ENCODE data around the gene FARS2. TPM values are rescaled to one million over a fixed set of nuclear protein-coding genes. Genes with fewer than 3 reads are reported as not detected.

The FARS2 gene
- total RNA-seq, 1 experiment from 2014 or later, result 17.8 TPM

GRCh38 chr6:5809450-5809849 is 548.1 kb downstream of the FARS2 start:
- POLR2A ChIA-PET (ENCODE audit: low non-redundant PET), result no interaction called here
- no peaks in the 10 kb centered on the region for H3K4me1 ChIP-seq (ENCODE audit: insufficient read depth, low read length, poor library complexity, severe bottlenecking)
- H3K27me3 ChIP-seq (replicated peaks; ENCODE audit: insufficient read depth, low read depth, low read length, poor library complexity), result no peaks in the 10 kb centered on the region
- DNase-seq (ENCODE audit: low spot score), result no peak
- H3K9me3 ChIP-seq (ENCODE audit: low read depth, low read length, poor library complexity, severe bottlenecking), result peaks cover 5% of the 10 kb centered on the region
- intact Hi-C loops (cut with micrococcal nuclease; ENCODE audit: unreplicated experiment), result no loop called here
- TF ChIP-seq CTCF (conservative IDR thresholded peaks at IDR 0.05; ENCODE audit: low read depth, low read length) (no peak), EZH2 (IDR thresholded peaks at IDR 0.05; ENCODE audit: borderline replicate concordance, low read depth, low read length, poor library complexity, severe bottlenecking) (no peak)
- CTCF ChIA-PET, result no interaction called here
- H3K27ac ChIP-seq (ENCODE audit: low read depth, low read length, poor library complexity, severe bottlenecking), result no peak overlapping the region
- no TSS peak for BruUV-seq (replicated peaks)
- no peak overlapping the region for H3K4me3 ChIP-seq (ENCODE audit: low read depth, low read length, poor library complexity, severe bottlenecking)
- H3K36me3 ChIP-seq (ENCODE audit: insufficient read depth, low read length, poor library complexity, severe bottlenecking), result no peaks in the 10 kb centered on the region

- no peaks in the 10 kb centered on the region for H3K9me3 ChIP-seq (ENCODE audit: low read depth, low read length, poor library complexity, severe bottlenecking)
- no peaks in the 10 kb centered on the region for H3K4me1 ChIP-seq (ENCODE audit: insufficient read depth, low read length, poor library complexity, severe bottlenecking)
- H3K27me3 ChIP-seq (replicated peaks; ENCODE audit: insufficient read depth, low read depth, low read length, poor library complexity), result no peaks in the 10 kb centered on the region
- H3K4me3 ChIP-seq (ENCODE audit: low read depth, low read length, poor library complexity, severe bottlenecking), result no peak overlapping the region
- no TSS peak for BruUV-seq (replicated peaks)
- intact Hi-C loops (cut with micrococcal nuclease; ENCODE audit: unreplicated experiment), result no loop called here
- no peak for TF ChIP-seq CTCF (conservative IDR thresholded peaks at IDR 0.05; ENCODE audit: low read depth, low read length)
- no peak for TF ChIP-seq EZH2 (IDR thresholded peaks at IDR 0.05; ENCODE audit: borderline replicate concordance, low read depth, low read length, poor library complexity, severe bottlenecking)
- POLR2A ChIA-PET (ENCODE audit: low non-redundant PET), result no interaction called here
- H3K36me3 ChIP-seq (ENCODE audit: insufficient read depth, low read length, poor library complexity, severe bottlenecking), result no peaks in the 10 kb centered on the region
- CTCF ChIA-PET, result no interaction called here
- H3K27ac ChIP-seq (ENCODE audit: low read depth, low read length, poor library complexity, severe bottlenecking), result no peak overlapping the region
- DNase-seq (ENCODE audit: low spot score), result no peak
Measured at GRCh38 chr6:5811997-5812396, 550.7 kb downstream of the FARS2 start.

- Histone ChIP-seq H3K4me3 (ENCODE audit: low read depth, low read length, poor library complexity, severe bottlenecking) (no peak overlapping the region), H3K36me3 (ENCODE audit: insufficient read depth, low read length, poor library complexity, severe bottlenecking) (no peaks in the 10 kb centered on the region), H3K27ac (ENCODE audit: low read depth, low read length, poor library complexity, severe bottlenecking) (no peak overlapping the region), H3K9me3 (ENCODE audit: low read depth, low read length, poor library complexity, severe bottlenecking) (no peaks in the 10 kb centered on the region), H3K4me1 (ENCODE audit: insufficient read depth, low read length, poor library complexity, severe bottlenecking) (no peaks in the 10 kb centered on the region), H3K27me3 (replicated peaks; ENCODE audit: insufficient read depth, low read depth, low read length, poor library complexity) (no peaks in the 10 kb centered on the region)
- intact Hi-C loops (cut with micrococcal nuclease; ENCODE audit: unreplicated experiment), result no loop called here
- POLR2A ChIA-PET (ENCODE audit: low non-redundant PET), result no interaction called here
- no peak for DNase-seq (ENCODE audit: low spot score)
- no TSS peak for BruUV-seq (replicated peaks)
- CTCF ChIA-PET, result no interaction called here
- TF ChIP-seq CTCF (conservative IDR thresholded peaks at IDR 0.05; ENCODE audit: low read depth, low read length), result no peak
- TF ChIP-seq EZH2 (IDR thresholded peaks at IDR 0.05; ENCODE audit: borderline replicate concordance, low read depth, low read length, poor library complexity, severe bottlenecking), result no peak
Measured at GRCh38 chr6:5813625-5814027, 552.3 kb downstream of the FARS2 start.

Measured in A673 (cell line).